K562 (cell line): ENCODE measurements around the gene ASB10. TPM values are rescaled to one million over a fixed set of nuclear protein-coding genes. Genes with fewer than 3 reads are reported as not detected.

Source experiments
- ETV6 ChIP-seq, 3 experiments: fragments of 150-350 bp in 1 of 3; sonication (generic) in 1 of 3; formaldehyde crosslinking in 1 of 3; IDR thresholded peaks; 2 replicates each; pipeline versions ENCODE4 v1.6.1 to v1.8.0; 2014 to 2022; ENCODE audit warnings: borderline replicate concordance in 2 of 3, low read depth in 2 of 3, antibody characterized with exemption in 1 of 3, low read length in 1 of 3, mild to moderate bottlenecking in 1 of 3, missing genetic modification reagents in 1 of 3
- FOXM1 ChIP-seq, 2 experiments: fragments of 450-650 bp in 1 of 2; sonication (generic) in 1 of 2; formaldehyde crosslinking in 1 of 2; IDR thresholded peaks; 2 replicates each; pipeline versions ENCODE4 v1.6.1 to v1.9.0; 2017 to 2022; ENCODE audit warnings: low read depth in 2 of 2, mild to moderate bottlenecking in 2 of 2, missing genetic modification reagents in 1 of 2, moderate library complexity in 1 of 2
- HMG20A ChIP-seq: fragments of 450-650 bp; formaldehyde crosslinking; conservative IDR thresholded peaks from 2 replicates; pipeline ENCODE4 v1.4.0; 2020; ENCODE audit warnings: mild to moderate bottlenecking, mixed read lengths
- NR2C1 ChIP-seq, 2 experiments: fragments of 450-650 bp; IDR thresholded peaks; 2 replicates each; pipeline ENCODE4 v1.6.1; 2017; ENCODE audit warnings: mild to moderate bottlenecking in 2 of 2, antibody characterized with exemption in 1 of 2, inconsistent platforms in 1 of 2, missing compliant biosample characterization in 1 of 2, missing genetic modification characterization in 1 of 2
- NR4A1 ChIP-seq, 2 experiments: fragments of 250-450 bp in 1 of 2; fragments of 450-650 bp in 1 of 2; sonication (Bioruptor Pico) in 1 of 2; IDR thresholded peaks; 2 replicates each; pipeline versions ENCODE4 v1.4.0 to v1.6.1; 2016 to 2020; ENCODE audit warnings: mild to moderate bottlenecking in 2 of 2, missing compliant biosample characterization in 1 of 2, missing genetic modification characterization in 1 of 2, moderate library complexity in 1 of 2
- PCBP2 ChIP-seq: fragments of 200-400 bp; formaldehyde crosslinking; IDR thresholded peaks from 2 replicates; pipeline ENCODE4 v1.6.1; 2018; ENCODE audit warnings: low read length, low read depth, mild to moderate bottlenecking, moderate library complexity; ENCODE audit not compliant: poor library complexity, severe bottlenecking
- PKNOX1 ChIP-seq: fragments of 450-650 bp; IDR thresholded peaks from 2 replicates; pipeline ENCODE4 v1.6.1; 2016
- PTTG1 ChIP-seq: fragments of 450-650 bp; IDR thresholded peaks from 2 replicates; pipeline ENCODE4 v1.6.1; 2016; ENCODE audit warnings: low read depth, mild to moderate bottlenecking, missing genetic modification characterization, missing compliant biosample characterization
- SMC3 ChIP-seq: conservative IDR thresholded peaks from 2 replicates; pipeline ENCODE4 v1.6.1; 2011; ENCODE audit warnings: low read depth, low read length, improper control_type of control experiment; ENCODE audit not compliant: insufficient read depth
- STAT5A ChIP-seq: IDR thresholded peaks from 2 replicates; pipeline ENCODE4 v1.6.1; 2012; ENCODE audit warnings: low read length, inconsistent platforms, borderline replicate concordance
- TBP ChIP-seq: optimal IDR thresholded peaks from 2 replicates; pipeline ENCODE3; 2011; ENCODE audit warnings: low read depth, low read length, improper control_type of control experiment
- TCF15 ChIP-seq: fragments of 250-450 bp; sonication (Bioruptor Pico); IDR thresholded peaks from 2 replicates; pipeline ENCODE4 v1.8.0; 2022; ENCODE audit warnings: moderate library complexity, mild to moderate bottlenecking, inconsistent platforms
- ZBTB17 ChIP-seq: fragments of 450-650 bp; formaldehyde crosslinking; IDR thresholded peaks from 2 replicates; pipeline ENCODE4 v1.4.0; 2020; ENCODE audit warnings: mild to moderate bottlenecking
- ZNF134 ChIP-seq: fragments of 250-450 bp; sonication (Bioruptor Pico); conservative IDR thresholded peaks from 2 replicates; pipeline ENCODE4 v1.4.0; 2020
- ZNF24 ChIP-seq: fragments of 450-650 bp; IDR thresholded peaks from 2 replicates; pipeline ENCODE4 v1.6.1; 2016
- ZNF512 ChIP-seq: IDR thresholded peaks from 2 replicates; pipeline ENCODE4 v1.6.1; 2016; ENCODE audit warnings: missing genetic modification characterization, missing compliant biosample characterization
- ZNF584 ChIP-seq: fragments of 200-800 bp; sonication (Bioruptor generic); IDR thresholded peaks from 2 replicates; pipeline ENCODE4 v1.6.1; 2016; ENCODE audit warnings: low read depth, mild to moderate bottlenecking, missing genetic modification characterization, missing compliant biosample characterization
- polyA plus RNA-seq, 8 experiments: library from polyadenylated mRNA; depleted of rRNA in 4 of 8; stranded (reverse) in 5 of 8; unstranded in 3 of 8; fragments of >200 nt; fragmentation: Nextera tagmentation in 2 of 8; fragmentation: Illumina TruSeq in 1 of 8; extraction: Ambion mirVana in 2 of 8; extraction: Trizol in 1 of 8; gene quantifications; 2 replicates each; pipeline versions ENCODE4 v1.2.1 to v1.2.3, GENCODE V29; 2011 to 2014; ENCODE audit warnings: inconsistent platforms in 1 of 8, missing spikeins in 1 of 8
- total RNA-seq, 7 experiments: library from RNA; depleted of rRNA in 6 of 7; stranded (reverse); fragments of >200 nt in 6 of 7; fragmentation: Illumina TruSeq in 2 of 7; extraction: Trizol in 2 of 7; gene quantifications; 2 replicates each; pipeline versions ENCODE4 v1.2.1 to v1.2.3, GENCODE V29; 2011 to 2021; ENCODE audit warnings: low replicate concordance in 1 of 7
- TF ChIP-seq, protein P1 (sequence below), 2 experiments: fragments of 250-450 bp in 1 of 2; fragments of 450-650 bp in 1 of 2; sonication (Bioruptor Pico) in 1 of 2; IDR thresholded peaks; 2 replicates each; pipeline versions ENCODE4 v1.6.1 to v1.8.0; 2016 to 2021; ENCODE audit warnings: mild to moderate bottlenecking in 2 of 2, moderate library complexity in 2 of 2, missing compliant biosample characterization in 1 of 2, missing genetic modification characterization in 1 of 2
- TF ChIP-seq, protein P2 (sequence below): fragments of 450-650 bp; IDR thresholded peaks from 2 replicates; pipeline ENCODE4 v1.6.1; 2018; ENCODE audit not compliant: partially characterized antibody

Gene ASB10
- total and polyA plus RNA-seq, 9 of the 15 experiments (the other 6 are each of a cell fraction or from before 2014, with no cell fraction given): not detected

- TF ChIP-seq PTTG1 (tag) (no peak), PKNOX1 (peak; percentile 20; the same call in 1 of the 2 replicates), TBP (no peak), TCF15 (0 out of 2 replicates have a peak, but pooled peaks have one; percentile 39), ZNF512 (tag) (peak; percentile 69; the same call in 1 of the 2 replicates), SMC3 (no peak), ZNF584 (no peak), ETV6 (IDR thresholded peaks at IDR 0.05; ENCODE audit: borderline replicate concordance in 1 of 2, low read depth in 2 of 2, low read length in 1 of 2) (no peak), ETV6 (CRISPR knock-in tag; IDR thresholded peaks at IDR 0.05; ENCODE audit: borderline replicate concordance) (no peak), ZBTB17 (no peak), PCBP2 (no peak), ZNF24 (no peak), FOXM1 (IDR thresholded peaks at IDR 0.05; ENCODE audit: low read depth) (no peak), FOXM1 (CRISPR knock-in tag; IDR thresholded peaks at IDR 0.05; ENCODE audit: low read depth) (no peak), NR2C1 (IDR thresholded peaks at IDR 0.05) (0 out of 2 replicates have a peak, but pooled peaks have one; percentile 27), NR2C1 (tag; IDR thresholded peaks at IDR 0.05) (no peak), ZNF134 (CRISPR knock-in tag) (no peak), NR4A1 (CRISPR knock-in tag; IDR thresholded peaks at IDR 0.05) (no peak), NR4A1 (tag; IDR thresholded peaks at IDR 0.05) (no peak), STAT5A (no peak), HMG20A (no peak)
- TF ChIP-seq, protein P1, sequence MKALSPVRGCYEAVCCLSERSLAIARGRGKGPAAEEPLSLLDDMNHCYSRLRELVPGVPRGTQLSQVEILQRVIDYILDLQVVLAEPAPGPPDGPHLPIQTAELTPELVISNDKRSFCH (CRISPR knock-in tag; IDR thresholded peaks at IDR 0.05): no peak
- TF ChIP-seq, protein P1 (tag; IDR thresholded peaks at IDR 0.05): no peak
- TF ChIP-seq, protein P2, sequence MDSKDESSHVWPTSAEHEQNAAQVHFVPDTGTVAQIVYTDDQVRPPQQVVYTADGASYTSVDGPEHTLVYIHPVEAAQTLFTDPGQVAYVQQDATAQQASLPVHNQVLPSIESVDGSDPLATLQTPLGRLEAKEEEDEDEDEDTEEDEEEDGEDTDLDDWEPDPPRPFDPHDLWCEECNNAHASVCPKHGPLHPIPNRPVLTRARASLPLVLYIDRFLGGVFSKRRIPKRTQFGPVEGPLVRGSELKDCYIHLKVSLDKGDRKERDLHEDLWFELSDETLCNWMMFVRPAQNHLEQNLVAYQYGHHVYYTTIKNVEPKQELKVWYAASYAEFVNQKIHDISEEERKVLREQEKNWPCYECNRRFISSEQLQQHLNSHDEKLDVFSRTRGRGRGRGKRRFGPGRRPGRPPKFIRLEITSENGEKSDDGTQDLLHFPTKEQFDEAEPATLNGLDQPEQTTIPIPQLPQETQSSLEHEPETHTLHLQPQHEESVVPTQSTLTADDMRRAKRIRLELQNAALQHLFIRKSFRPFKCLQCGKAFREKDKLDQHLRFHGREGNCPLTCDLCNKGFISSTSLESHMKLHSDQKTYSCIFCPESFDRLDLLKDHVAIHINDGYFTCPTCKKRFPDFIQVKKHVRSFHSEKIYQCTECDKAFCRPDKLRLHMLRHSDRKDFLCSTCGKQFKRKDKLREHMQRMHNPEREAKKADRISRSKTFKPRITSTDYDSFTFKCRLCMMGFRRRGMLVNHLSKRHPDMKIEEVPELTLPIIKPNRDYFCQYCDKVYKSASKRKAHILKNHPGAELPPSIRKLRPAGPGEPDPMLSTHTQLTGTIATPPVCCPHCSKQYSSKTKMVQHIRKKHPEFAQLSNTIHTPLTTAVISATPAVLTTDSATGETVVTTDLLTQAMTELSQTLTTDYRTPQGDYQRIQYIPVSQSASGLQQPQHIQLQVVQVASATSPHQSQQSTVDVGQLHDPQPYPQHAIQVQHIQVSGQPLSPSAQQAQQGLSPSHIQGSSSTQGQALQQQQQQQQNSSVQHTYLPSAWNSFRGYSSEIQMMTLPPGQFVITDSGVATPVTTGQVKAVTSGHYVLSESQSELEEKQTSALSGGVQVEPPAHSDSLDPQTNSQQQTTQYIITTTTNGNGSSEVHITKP: no peak
Observed at GRCh38 chr7:151168787-151169162, 18.3 kb downstream of the ASB10 start (continued).
